ENCODE data around the gene DEF6. TPM values are rescaled to one million over a fixed set of nuclear protein-coding genes. Genes with fewer than 3 reads are reported as not detected.

The DEF6 gene
- total RNA-seq, 6 donors from 2014 or later, result 10.0 to 39.8 (median 23.4) TPM

DNA sequence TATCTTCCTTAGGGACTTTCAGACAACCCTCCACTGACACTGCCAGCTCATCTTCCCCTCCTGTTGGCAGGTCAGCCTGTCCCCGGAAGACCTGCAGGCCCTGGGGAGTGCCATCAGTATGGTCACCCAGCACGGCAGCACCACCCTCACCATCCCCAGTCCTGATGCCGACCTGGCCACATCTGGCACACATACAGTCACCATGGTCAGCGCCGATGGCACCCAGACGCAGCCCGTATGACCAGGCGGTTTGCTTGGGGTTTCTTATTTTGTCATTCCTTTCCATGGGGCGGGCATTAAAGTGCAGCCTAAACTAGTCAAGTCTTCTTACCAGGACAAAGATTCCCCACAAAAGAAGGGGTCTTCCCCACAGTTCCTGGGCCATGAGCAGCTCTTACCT, 3.9 kb upstream of the DEF6 start:
- H3K27me3 ChIP-seq, result no peaks in the 10 kb centered on the region
- ATAC-seq (ENCODE audit: low FRiP score in 2 of 2) (no peak), DNase-seq (no peak)
- peaks cover 21 to 71% (median 54%) of the 10 kb centered on the region in 4 donors for H3K36me3 ChIP-seq
- TF ChIP-seq POLR2A (IDR thresholded peaks at IDR 0.05) (no peak), EP300 (IDR thresholded peaks at IDR 0.05) (no peak), POLR2AphosphoS5 (IDR thresholded peaks at IDR 0.05) (no peak)
- TF ChIP-seq, protein P1, sequence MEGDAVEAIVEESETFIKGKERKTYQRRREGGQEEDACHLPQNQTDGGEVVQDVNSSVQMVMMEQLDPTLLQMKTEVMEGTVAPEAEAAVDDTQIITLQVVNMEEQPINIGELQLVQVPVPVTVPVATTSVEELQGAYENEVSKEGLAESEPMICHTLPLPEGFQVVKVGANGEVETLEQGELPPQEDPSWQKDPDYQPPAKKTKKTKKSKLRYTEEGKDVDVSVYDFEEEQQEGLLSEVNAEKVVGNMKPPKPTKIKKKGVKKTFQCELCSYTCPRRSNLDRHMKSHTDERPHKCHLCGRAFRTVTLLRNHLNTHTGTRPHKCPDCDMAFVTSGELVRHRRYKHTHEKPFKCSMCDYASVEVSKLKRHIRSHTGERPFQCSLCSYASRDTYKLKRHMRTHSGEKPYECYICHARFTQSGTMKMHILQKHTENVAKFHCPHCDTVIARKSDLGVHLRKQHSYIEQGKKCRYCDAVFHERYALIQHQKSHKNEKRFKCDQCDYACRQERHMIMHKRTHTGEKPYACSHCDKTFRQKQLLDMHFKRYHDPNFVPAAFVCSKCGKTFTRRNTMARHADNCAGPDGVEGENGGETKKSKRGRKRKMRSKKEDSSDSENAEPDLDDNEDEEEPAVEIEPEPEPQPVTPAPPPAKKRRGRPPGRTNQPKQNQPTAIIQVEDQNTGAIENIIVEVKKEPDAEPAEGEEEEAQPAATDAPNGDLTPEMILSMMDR (IDR thresholded peaks at IDR 0.05), result no peak
- WGBS, 2 donors, result 93 to 96% methylated on average over 7 to 9 of the region's 9 CpGs
- no peaks in the 10 kb centered on the region for H3K9me3 ChIP-seq
- H3K4me3 ChIP-seq, result no peak overlapping the region
- no peak overlapping the region for H3K27ac ChIP-seq
- H3K4me1 ChIP-seq, result peaks cover 16 to 20% (median 17%) of the 10 kb centered on the region in 4 donors

DNA sequence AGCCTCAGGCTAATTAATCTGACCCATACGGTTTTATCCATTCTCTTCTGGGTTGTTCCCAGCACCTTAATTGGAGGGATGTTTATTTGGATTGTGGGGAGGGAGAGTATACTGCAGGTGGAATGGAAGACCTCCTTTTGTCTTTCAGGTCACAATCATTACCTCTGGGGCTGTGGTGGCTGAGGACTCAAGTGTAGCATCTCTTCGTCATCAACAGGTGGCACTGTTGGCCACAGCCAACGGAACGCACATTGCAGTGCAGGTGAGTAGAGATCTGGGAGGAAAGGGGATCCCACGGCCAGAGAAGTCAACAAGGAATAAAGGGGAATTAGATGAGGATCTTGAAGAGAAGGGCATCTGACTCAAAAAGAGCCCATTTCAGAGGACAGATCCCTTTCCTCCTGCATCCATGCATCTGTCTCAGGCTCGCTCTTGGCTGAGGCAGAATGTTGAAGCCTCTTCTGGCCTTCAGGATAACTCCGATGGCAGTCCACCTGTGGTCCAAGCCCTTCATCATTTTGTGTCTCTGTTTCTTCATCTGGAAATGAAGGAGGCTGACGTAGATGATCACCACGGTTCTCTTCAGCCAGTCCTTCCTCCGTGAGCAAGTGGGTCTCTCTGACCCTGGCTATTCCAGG, 3.2 kb upstream of the DEF6 start:
- Histone ChIP-seq H3K4me3 (no peak overlapping the region), H3K4me1 (peaks cover 16 to 27% (median 21%) of the 10 kb centered on the region in 4 donors), H3K27ac (no peak overlapping the region), H3K27me3 (no peaks in the 10 kb centered on the region), H3K9me3 (no peaks in the 10 kb centered on the region), H3K36me3 (peaks cover 20 to 63% (median 47%) of the 10 kb centered on the region in 4 donors)
- no peak for TF ChIP-seq POLR2AphosphoS5 (IDR thresholded peaks at IDR 0.05)
- no peak for TF ChIP-seq EP300 (IDR thresholded peaks at IDR 0.05)
- no peak for TF ChIP-seq POLR2A (IDR thresholded peaks at IDR 0.05)
- TF ChIP-seq, protein P1 (IDR thresholded peaks at IDR 0.05), result peak; percentile 44 to 72 (median 60)
- ATAC-seq (ENCODE audit: low FRiP score in 2 of 2) (no peak), DNase-seq (peak in 1 of 2 donors; percentile 64)
- WGBS, 2 donors, result 58 to 63% methylated on average over 10 of the region's 10 CpGs

DNA sequence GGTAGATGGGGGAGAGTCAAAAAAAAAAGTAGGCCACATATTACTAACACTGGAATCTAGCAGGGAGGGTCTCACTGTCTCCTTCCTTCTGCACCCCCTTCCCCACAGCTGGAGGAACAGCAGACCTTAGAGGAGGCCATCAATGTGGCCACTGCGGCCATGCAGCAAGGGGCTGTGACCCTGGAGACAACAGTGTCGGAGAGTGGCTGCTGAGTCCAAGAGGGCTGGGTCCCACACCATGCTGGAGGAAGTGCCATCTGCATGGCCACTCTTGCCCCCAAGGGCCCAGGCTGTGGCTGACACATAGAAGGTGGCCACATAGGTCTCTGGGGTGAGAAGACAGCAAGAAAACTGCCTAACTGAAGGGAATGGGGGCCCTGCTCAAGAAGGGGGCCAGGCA, 2.6 kb upstream of the DEF6 start:
- Histone ChIP-seq H3K27me3 (no peaks in the 10 kb centered on the region), H3K4me3 (no peak overlapping the region), H3K36me3 (peaks cover 16 to 57% (median 42%) of the 10 kb centered on the region in 4 donors), H3K9me3 (no peaks in the 10 kb centered on the region), H3K27ac (no peak overlapping the region), H3K4me1 (peaks cover 16 to 31% (median 25%) of the 10 kb centered on the region in 4 donors)
- ATAC-seq (ENCODE audit: low FRiP score in 2 of 2) (no peak), DNase-seq (no peak)
- WGBS, 2 donors, result 90 to 100% methylated on average over 2 of the region's 2 CpGs
- TF ChIP-seq EP300 (IDR thresholded peaks at IDR 0.05), result no peak
- TF ChIP-seq POLR2AphosphoS5 (IDR thresholded peaks at IDR 0.05), result no peak
- no peak for TF ChIP-seq POLR2A (IDR thresholded peaks at IDR 0.05)
- TF ChIP-seq, protein P1 (IDR thresholded peaks at IDR 0.05), result no peak

DNA sequence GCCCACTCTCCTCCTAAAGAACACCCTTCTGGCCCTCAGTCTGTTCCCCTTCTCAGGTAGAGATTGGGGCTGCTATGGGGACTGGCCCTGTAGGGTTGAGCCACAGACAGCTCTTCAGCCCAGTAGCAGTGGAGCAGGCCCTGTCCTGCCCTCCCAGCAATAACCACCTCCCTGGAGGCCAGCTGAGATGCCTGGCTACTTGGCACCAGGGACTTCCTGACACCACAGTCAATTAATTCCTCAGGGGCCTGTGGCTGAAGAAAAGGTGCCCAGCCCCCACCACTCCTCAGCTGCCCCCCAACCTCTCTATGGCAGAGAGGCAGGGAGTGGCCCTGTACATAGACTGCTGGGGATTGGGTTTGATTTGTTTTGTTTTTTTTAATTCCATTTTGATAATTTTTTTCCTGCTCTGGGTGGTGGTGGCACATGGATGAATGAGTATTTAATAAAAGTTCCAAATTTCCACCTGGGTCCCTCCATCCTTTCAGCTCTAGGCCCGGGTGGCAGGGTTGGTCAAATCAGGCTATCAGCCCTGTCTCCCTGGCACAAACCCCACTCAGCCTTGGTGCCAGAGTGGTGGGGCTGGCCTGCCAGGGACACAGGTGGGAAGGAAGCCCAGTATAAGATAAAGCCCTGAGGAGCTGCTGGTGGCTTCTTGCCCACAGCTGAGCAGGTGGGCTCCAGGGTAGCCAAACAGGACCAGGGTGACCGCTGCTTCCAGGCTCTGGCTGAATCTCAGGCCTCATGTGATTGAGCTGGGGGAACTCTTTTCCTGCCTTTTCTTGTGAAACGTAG, 1.9 kb upstream of the DEF6 start:
- H3K4me3 ChIP-seq, result no peak overlapping the region
- H3K27me3 ChIP-seq, result no peaks in the 10 kb centered on the region
- TF ChIP-seq POLR2A (IDR thresholded peaks at IDR 0.05) (no peak), EP300 (IDR thresholded peaks at IDR 0.05) (no peak), POLR2AphosphoS5 (IDR thresholded peaks at IDR 0.05) (no peak)
- TF ChIP-seq, protein P1 (IDR thresholded peaks at IDR 0.05), result no peak
- H3K4me1 ChIP-seq, result peaks cover 16 to 34% (median 30%) of the 10 kb centered on the region in 4 donors
- no peak for ATAC-seq (ENCODE audit: low FRiP score in 2 of 2)
- H3K9me3 ChIP-seq, result no peaks in the 10 kb centered on the region
- WGBS, 2 donors, result 56 to 61% methylated on average over 3 of the region's 3 CpGs
- peaks cover 11 to 51% (median 35%) of the 10 kb centered on the region in 4 donors for H3K36me3 ChIP-seq
- no peak overlapping the region for H3K27ac ChIP-seq
- DNase-seq, result no peak
